B cell (primary cell): Measurements from ENCODE around the gene PNLIPRP2. TPM values are rescaled to one million over a fixed set of nuclear protein-coding genes. Genes with fewer than 3 reads are reported as not detected.

Experiments
- ATAC-seq: fragments of 200-7000 bp; cut with Tn5 transposase; one replicate; pipeline ENCODE4 v1.10.0; 2021; ENCODE audit warnings: low read depth, mild to moderate bottlenecking, moderate number of reproducible peaks, moderate library complexity
- CTCF ChIA-PET: fragments of 350-600 bp; sonication (Branson Sonifier 250); formaldehyde crosslinking; loops from one replicate; lab custom pipeline; 2021; ENCODE audit warnings: antibody characterized with exemption, inconsistent platforms; lab: Charles Lee
- POLR2A ChIA-PET: fragments of 350-600 bp; sonication (Branson Sonifier 250); formaldehyde crosslinking; loops from one replicate; lab custom pipeline; 2021; ENCODE audit warnings: antibody characterized with exemption; lab: Charles Lee
- DNase-seq: peaks from one replicate; pipeline ENCODE4 v3.0.0; 2013
- H2AFZ ChIP-seq: 2 replicates; pipeline ENCODE4 v1.6.1; 2012; ENCODE audit warnings: mild to moderate bottlenecking, low read depth, low read length; ENCODE audit not compliant: insufficient read depth, poor library complexity, severe bottlenecking
- H3K27ac ChIP-seq, 2 donors: 1 replicate in 1 of 2; 2 replicates in 1 of 2; pipeline ENCODE4 v1.5.1; 2012 to 2013; ENCODE audit warnings: low read length in 2 of 2, mild to moderate bottlenecking in 2 of 2, moderate library complexity in 1 of 2
- H3K27me3 ChIP-seq, 4 experiments: fragments of 200-600 bp in 1 of 4; sonication (generic) in 1 of 4; replicated peaks in 1 of 4; 1 replicate in 2 of 4; 2 replicates in 2 of 4; pipeline versions ENCODE4 v1.6.1 to v1.7.0; 2013 to 2016; ENCODE audit warnings: low read length in 3 of 4, mild to moderate bottlenecking in 2 of 4, mixed read lengths in 1 of 4, moderate library complexity in 1 of 4; ENCODE audit not compliant: insufficient read depth in 4 of 4, control insufficient read depth in 3 of 4; ENCODE audit errors: control extremely low read depth in 1 of 4
- H3K36me3 ChIP-seq, 2 experiments: replicated peaks in 1 of 2; 1 replicate in 1 of 2; 2 replicates in 1 of 2; pipeline versions ENCODE4 v1.6.1 to v1.7.1; 2013; ENCODE audit warnings: low read length in 1 of 2; ENCODE audit not compliant: insufficient read depth in 2 of 2, control insufficient read depth in 1 of 2; ENCODE audit errors: control extremely low read depth in 1 of 2, extremely low read depth in 1 of 2
- H3K4me1 ChIP-seq, 2 donors: fragments of 200-600 bp in 1 of 2; sonication (generic) in 1 of 2; 1 replicate in 1 of 2; 2 replicates in 1 of 2; pipeline versions ENCODE4 v1.5.1 to v1.6.1; 2013 to 2017; ENCODE audit warnings: low read length in 2 of 2; ENCODE audit not compliant: control insufficient read depth in 2 of 2, insufficient read depth in 2 of 2
- H3K4me2 ChIP-seq: replicated peaks from 2 replicates; pipeline ENCODE3; 2012; ENCODE audit warnings: mild to moderate bottlenecking, low read depth, low read length; ENCODE audit not compliant: poor library complexity, severe bottlenecking
- H3K4me3 ChIP-seq, 5 experiments: fragments of 200-600 bp in 1 of 5; sonication (generic) in 1 of 5; 1 replicate in 3 of 5; 2 replicates in 2 of 5; pipeline versions ENCODE4 v1.5.1 to v1.7.0; 2011 to 2016; ENCODE audit warnings: low read length in 4 of 5, mild to moderate bottlenecking in 4 of 5, low read depth in 2 of 5, control low read depth in 1 of 5, moderate library complexity in 1 of 5; ENCODE audit not compliant: insufficient read depth in 1 of 5; ENCODE audit errors: control extremely low read depth in 1 of 5, extremely low read depth in 1 of 5
- H3K79me2 ChIP-seq: fragments of 200-600 bp; sonication (generic); one replicate; pipeline ENCODE4 v1.6.0; 2016; ENCODE audit warnings: low read length; ENCODE audit not compliant: control insufficient read depth, insufficient read depth
- H3K9ac ChIP-seq: fragments of 200-600 bp; sonication (generic); 2 replicates; pipeline ENCODE4 v1.6.1; 2017; ENCODE audit warnings: mild to moderate bottlenecking, low read length, moderate library complexity
- H3K9me3 ChIP-seq, 3 donors: one replicate each; pipeline versions ENCODE4 v1.6.1 to v1.7.1; 2013; ENCODE audit warnings: low read length in 2 of 3; ENCODE audit not compliant: control insufficient read depth in 2 of 3, insufficient read depth in 1 of 3; ENCODE audit errors: control extremely low read depth in 1 of 3
- H4K20me1 ChIP-seq: 2 replicates; pipeline ENCODE4 v1.6.0; 2012; ENCODE audit warnings: mild to moderate bottlenecking, low read length; ENCODE audit not compliant: insufficient read depth, control insufficient read depth, poor library complexity, severe bottlenecking
- H3K27ac Mint-ChIP-seq: one replicate; pipeline ENCODE4 v1.8.0; 2021; ENCODE audit warnings: mixed read lengths
- H3K27me3 Mint-ChIP-seq: one replicate; pipeline ENCODE4 v1.8.0; 2021; ENCODE audit warnings: mixed read lengths
- H3K4me1 Mint-ChIP-seq: one replicate; pipeline ENCODE4 v1.8.0; 2021; ENCODE audit warnings: mixed read lengths
- H3K4me3 Mint-ChIP-seq: one replicate; pipeline ENCODE4 v1.8.0; 2021; ENCODE audit warnings: mixed read lengths
- H3K9me3 Mint-ChIP-seq: one replicate; pipeline ENCODE4 v1.8.0; 2022; ENCODE audit warnings: mixed read lengths; ENCODE audit not compliant: insufficient read depth
- CTCF ChIP-seq: fragments of 200-600 bp; IDR thresholded peaks from one replicate; pipeline ENCODE4 v1.8.0; 2022; ENCODE audit warnings: antibody characterized with exemption, mild to moderate bottlenecking
- EZH2 ChIP-seq: IDR thresholded peaks from 2 replicates; pipeline ENCODE4 v1.6.1; 2012; ENCODE audit warnings: borderline replicate concordance, low read depth, mild to moderate bottlenecking, moderate library complexity, low read length; ENCODE audit not compliant: insufficient read depth, poor library complexity, severe bottlenecking
- WGBS: methylation state at CpG from one replicate; pipeline ENCODE4 v1.1.5; 2013; ENCODE audit warnings: missing lambda C conversion rate; ENCODE audit not compliant: insufficient coverage; 5-methylcytosine and 5-hydroxymethylcytosine counted together
- intact Hi-C: fragments of 100-400 bp; cut with micrococcal nuclease; formaldehyde crosslinking; loops from one replicate; pipeline ENCODE4 v1.10.0; 2022
- polyA plus RNA-seq: library from polyadenylated mRNA; depleted of rRNA; stranded (reverse); fragments of >200 nt; gene quantifications from 2 replicates; pipeline ENCODE4 v1.2.3, GENCODE V29; 2012
- total RNA-seq, 2 donors: library from RNA; stranded (reverse); fragments of 120-200 nt in 1 of 2; gene quantifications; 1 replicate in 1 of 2; 2 replicates in 1 of 2; pipeline versions ENCODE4 v1.2.3 to v1.2.4, GENCODE V29; 2013 to 2022

Gene PNLIPRP2
- total and polyA plus RNA-seq, 2 donors (not counting 1 experiment from before 2014, with no cell fraction given), result not detected

GRCh38 chr10:116689744-116690143, 69.0 kb downstream of the PNLIPRP2 start:
- ATAC-seq (no peak), DNase-seq (no peak)
- Mint-ChIP-seq H3K27ac (no peak overlapping the region), H3K4me3 (no peak overlapping the region), H3K27me3 (peaks cover 13% of the 10 kb centered on the region), H3K9me3 (no peaks in the 10 kb centered on the region), H3K4me1 (no peaks in the 10 kb centered on the region)
- POLR2A ChIA-PET, result no interaction called here
- intact Hi-C loops, result no loop called here
- H3K4me3 ChIP-seq, result no peak overlapping the region
- no peak for TF ChIP-seq CTCF
- TF ChIP-seq EZH2, result no peak
- no peaks in the 10 kb centered on the region for H3K4me1 ChIP-seq
- CTCF ChIA-PET, result interaction anchor here (0.6 to 1.4 kb wide), 2 partner anchors 8 to 97 kb away, joined by 3 to 4 read pairs; no protein-coding TSS in a partner anchor
- no peaks in the 10 kb centered on the region for H3K79me2 ChIP-seq
- 80% methylated on average over 1 of the region's 4 CpGs for WGBS
- H2AFZ ChIP-seq, result no peak overlapping the region
- no peaks in the 10 kb centered on the region for H3K27me3 ChIP-seq
- no peaks in the 10 kb centered on the region for H3K9me3 ChIP-seq
- H4K20me1 ChIP-seq, result no peaks in the 10 kb centered on the region
- no peaks in the 10 kb centered on the region for H3K36me3 ChIP-seq
- H3K27ac ChIP-seq, result no peak overlapping the region
- no peak overlapping the region for H3K9ac ChIP-seq
- no peak overlapping the region for H3K4me2 ChIP-seq

GRCh38 chr10:116690356-116691322, 69.9 kb downstream of the PNLIPRP2 start:
- intact Hi-C loops, result no loop called here
- Histone ChIP-seq H3K4me1 (no peaks in the 10 kb centered on the region), H3K4me3 (no peak overlapping the region), H3K79me2 (no peaks in the 10 kb centered on the region), H2AFZ (no peak overlapping the region), H3K9ac (no peak overlapping the region), H3K9me3 (no peaks in the 10 kb centered on the region), H3K4me2 (no peak overlapping the region), H3K27ac (no peak overlapping the region), H4K20me1 (no peaks in the 10 kb centered on the region), H3K27me3 (no peaks in the 10 kb centered on the region), H3K36me3 (no peaks in the 10 kb centered on the region)
- 81% methylated on average over 12 of the region's 17 CpGs for WGBS
- H3K27me3 Mint-ChIP-seq, result peaks cover 13% of the 10 kb centered on the region
- DNase-seq (no peak), ATAC-seq (no peak)
- TF ChIP-seq CTCF (no peak), EZH2 (no peak)
- H3K4me1 Mint-ChIP-seq, result no peaks in the 10 kb centered on the region
- H3K27ac Mint-ChIP-seq, result no peak overlapping the region
- H3K9me3 Mint-ChIP-seq, result no peaks in the 10 kb centered on the region
- no peak overlapping the region for H3K4me3 Mint-ChIP-seq
- POLR2A ChIA-PET, result no interaction called here
- CTCF ChIA-PET, result interaction anchor here (1.4 kb wide), 1 partner anchor 9 kb away, joined by 3 read pairs; no protein-coding TSS in a partner anchor
